HUES6 (cell line): ENCODE data around the gene TAF8.

Source experiments
- H3K27ac ChIP-seq: 2 replicates; pipeline ENCODE4 v1.7.0; 2013; ENCODE audit warnings: low read depth, mild to moderate bottlenecking, low read length, inconsistent platforms
- H3K27me3 ChIP-seq: 2 replicates; pipeline ENCODE4 v1.6.1; 2013; ENCODE audit warnings: low read length; ENCODE audit not compliant: control insufficient read depth, insufficient read depth
- H3K36me3 ChIP-seq: 2 replicates; pipeline ENCODE4 v1.6.1; 2013; ENCODE audit warnings: low read length; ENCODE audit not compliant: control insufficient read depth, insufficient read depth
- H3K4me1 ChIP-seq: 2 replicates; pipeline ENCODE4 v1.6.1; 2013; ENCODE audit warnings: low read length; ENCODE audit not compliant: control insufficient read depth, insufficient read depth
- H3K4me3 ChIP-seq: 2 replicates; pipeline ENCODE4 v1.5.1; 2013; ENCODE audit warnings: low read depth, low read length
- H3K9ac ChIP-seq: one replicate; pipeline ENCODE4 v1.6.1; 2013; ENCODE audit warnings: mild to moderate bottlenecking, low read length
- H3K9me3 ChIP-seq: 2 replicates; pipeline ENCODE4 v1.6.1; 2013; ENCODE audit warnings: low read depth, low read length; ENCODE audit not compliant: control insufficient read depth, insufficient read depth

The TAF8 gene

DNA sequence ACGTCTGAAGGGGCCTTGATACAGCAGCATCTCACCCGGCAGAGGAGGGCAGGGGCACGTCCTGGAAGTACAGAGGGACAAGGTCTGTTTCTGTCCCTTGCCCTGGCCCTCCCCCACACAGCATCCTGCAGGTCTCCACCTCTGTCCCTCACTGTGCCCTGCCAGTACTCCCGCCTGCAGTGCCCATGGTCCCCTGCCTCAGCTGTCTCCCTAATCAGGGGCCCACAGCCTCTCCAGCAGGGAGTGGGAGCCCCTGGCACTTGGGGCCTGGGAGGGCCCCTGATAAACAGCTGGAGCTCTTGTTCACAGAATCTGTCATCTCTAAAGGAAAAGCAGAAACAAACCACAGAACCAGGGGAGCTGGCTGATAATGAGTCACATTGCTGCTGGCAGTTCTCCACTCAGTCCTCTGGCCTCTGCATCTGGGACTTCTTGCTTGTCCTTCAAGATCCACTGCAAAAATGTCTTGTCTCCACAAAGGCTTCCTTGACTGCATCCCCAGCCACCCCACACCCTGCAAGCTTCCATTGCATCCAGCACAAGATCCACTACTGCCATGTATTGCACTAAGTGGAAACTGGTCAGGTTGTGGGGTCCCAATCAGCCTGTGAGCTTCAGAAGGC lies 33.2 kb upstream of the TAF8 start:
- Histone ChIP-seq H3K9ac (no peak overlapping the region), H3K4me1 (0 out of 2 replicates have a peak, but pooled peaks cover 1% of the 10 kb centered on the region), H3K27ac (no peak overlapping the region), H3K27me3 (no peaks in the 10 kb centered on the region), H3K36me3 (no peaks in the 10 kb centered on the region), H3K4me3 (no peak overlapping the region), H3K9me3 (no peaks in the 10 kb centered on the region)

- no peak overlapping the region for H3K9ac ChIP-seq
These were observed 29.4 kb upstream of the TAF8 start for GRCh38 chr6:42020967-42021366.

GRCh38 chr6:42021847-42022754 lies 28.2 kb upstream of the TAF8 start:
- no peak overlapping the region for H3K4me3 ChIP-seq
- no peak overlapping the region for H3K27ac ChIP-seq
- H3K9ac ChIP-seq: no peak overlapping the region

More at GRCh38 chr6:42020967-42021366, 29.4 kb upstream of the TAF8 start:
- no peak overlapping the region for H3K27ac ChIP-seq
- H3K9me3 ChIP-seq: no peaks in the 10 kb centered on the region
- H3K4me1 ChIP-seq: peaks cover 11% of the 10 kb centered on the region
- no peaks in the 10 kb centered on the region for H3K27me3 ChIP-seq
- H3K36me3 ChIP-seq: no peaks in the 10 kb centered on the region
- H3K4me3 ChIP-seq: no peak overlapping the region

DNA sequence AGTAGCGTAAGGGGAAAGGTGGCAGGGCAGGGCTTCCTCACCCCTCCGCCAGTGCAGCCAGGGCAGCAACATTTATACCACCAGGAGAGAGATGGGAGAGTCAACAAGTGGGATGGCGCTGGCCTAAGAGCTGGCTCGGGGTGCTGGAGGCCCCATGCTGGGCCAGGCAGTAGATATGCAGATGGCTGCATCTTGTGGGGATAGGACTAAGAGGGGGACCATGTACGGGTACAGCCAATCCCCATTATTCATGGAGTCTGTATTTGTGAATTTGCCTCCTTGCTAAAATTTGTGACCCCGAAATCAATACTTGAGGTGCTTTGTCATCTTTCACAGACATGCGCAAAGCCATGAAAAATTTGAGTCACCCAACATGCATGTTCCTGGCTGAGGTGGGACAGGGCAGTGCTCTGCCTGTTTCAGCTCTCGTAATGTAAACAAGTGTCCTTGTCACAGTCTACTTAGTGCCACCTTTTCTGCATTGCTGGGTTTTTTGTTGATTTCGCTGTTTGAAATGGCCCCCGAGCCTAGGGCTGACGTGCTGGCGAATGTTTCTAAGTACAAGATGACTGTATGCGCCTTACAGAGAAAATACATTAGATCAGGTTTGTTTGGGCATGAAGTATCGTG lies 27.5 kb upstream of the TAF8 start:
- Histone ChIP-seq H3K36me3 (no peaks in the 10 kb centered on the region), H3K4me1 (peaks cover 11% of the 10 kb centered on the region), H3K27me3 (no peaks in the 10 kb centered on the region), H3K27ac (no peak overlapping the region), H3K9me3 (no peaks in the 10 kb centered on the region), H3K9ac (peak overlapping the region; percentile 19), H3K4me3 (no peak overlapping the region)

More at GRCh38 chr6:42021847-42022754, 28.2 kb upstream of the TAF8 start:
- no peaks in the 10 kb centered on the region for H3K27me3 ChIP-seq
- H3K4me1 ChIP-seq: peaks cover 11% of the 10 kb centered on the region
- no peaks in the 10 kb centered on the region for H3K36me3 ChIP-seq
- no peaks in the 10 kb centered on the region for H3K9me3 ChIP-seq

DNA sequence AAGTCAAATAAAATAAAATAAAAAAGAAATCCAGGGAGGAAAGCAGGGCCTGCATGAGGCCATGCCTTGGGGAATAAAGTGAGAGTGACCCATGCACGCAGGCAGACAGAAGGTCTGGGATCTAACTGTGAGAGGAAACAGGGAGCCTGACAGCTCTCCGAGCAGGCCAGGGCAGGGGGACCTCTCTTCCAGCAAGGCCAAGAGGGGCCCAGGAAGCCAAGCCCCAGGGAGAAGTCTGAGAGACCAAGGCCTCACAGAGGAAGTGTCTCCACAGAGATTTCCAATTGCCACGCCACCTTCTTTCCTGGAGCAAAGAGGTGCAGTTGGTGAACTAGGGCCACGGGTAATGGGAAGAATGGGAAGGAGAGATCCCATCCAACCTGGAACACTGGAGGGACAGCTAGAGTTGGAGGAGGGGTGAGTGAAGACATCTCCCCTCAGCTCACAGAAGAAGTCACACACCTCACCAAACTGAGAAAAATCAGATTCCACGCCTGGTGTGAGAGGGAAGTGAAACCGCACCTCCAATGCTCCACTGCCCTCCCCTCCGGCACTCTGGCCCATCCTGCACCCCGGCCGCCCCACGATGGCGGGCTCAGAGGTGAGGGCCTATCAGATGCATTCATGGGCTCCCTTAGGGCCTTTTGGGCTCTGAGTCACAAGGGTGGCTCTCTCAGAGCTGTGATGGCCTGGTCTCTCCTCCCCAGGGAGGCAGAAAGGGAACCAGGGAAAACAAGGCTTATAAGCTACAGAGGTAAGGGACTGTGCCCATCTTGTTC lies 25.1 kb upstream of the TAF8 start:
- Histone ChIP-seq H3K4me1 (peaks cover 22% of the 10 kb centered on the region), H3K9ac (no peak overlapping the region)

DNA sequence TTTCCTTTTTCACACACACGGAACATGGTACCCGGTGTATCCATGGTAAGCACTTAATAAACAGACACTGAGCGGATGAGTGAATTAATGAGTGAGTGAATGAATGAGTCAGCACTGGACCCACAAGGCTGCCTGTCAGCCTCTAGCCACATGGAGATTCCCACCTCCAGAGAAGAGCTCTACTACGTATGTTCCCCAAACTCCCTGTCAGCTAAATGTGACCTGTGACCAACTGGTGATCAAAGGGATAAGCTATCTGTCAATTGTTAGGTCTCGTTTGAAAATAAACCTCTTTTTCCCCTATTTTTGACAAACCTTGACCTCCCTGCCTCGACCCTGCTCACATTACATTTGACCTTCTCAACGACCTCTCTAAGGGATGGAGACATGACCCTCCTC lies 24.5 kb upstream of the TAF8 start:
- Histone ChIP-seq H3K27ac (no peak overlapping the region), H3K36me3 (no peaks in the 10 kb centered on the region), H3K27me3 (no peaks in the 10 kb centered on the region), H3K4me1 (peaks cover 24% of the 10 kb centered on the region), H3K4me3 (no peak overlapping the region), H3K9me3 (no peaks in the 10 kb centered on the region), H3K9ac (no peak overlapping the region)

More for the DNA sequence above, 25.1 kb upstream of the TAF8 start:
- Histone ChIP-seq H3K27me3 (no peaks in the 10 kb centered on the region), H3K4me3 (no peak overlapping the region), H3K27ac (no peak overlapping the region), H3K9me3 (no peaks in the 10 kb centered on the region), H3K36me3 (no peaks in the 10 kb centered on the region)

DNA sequence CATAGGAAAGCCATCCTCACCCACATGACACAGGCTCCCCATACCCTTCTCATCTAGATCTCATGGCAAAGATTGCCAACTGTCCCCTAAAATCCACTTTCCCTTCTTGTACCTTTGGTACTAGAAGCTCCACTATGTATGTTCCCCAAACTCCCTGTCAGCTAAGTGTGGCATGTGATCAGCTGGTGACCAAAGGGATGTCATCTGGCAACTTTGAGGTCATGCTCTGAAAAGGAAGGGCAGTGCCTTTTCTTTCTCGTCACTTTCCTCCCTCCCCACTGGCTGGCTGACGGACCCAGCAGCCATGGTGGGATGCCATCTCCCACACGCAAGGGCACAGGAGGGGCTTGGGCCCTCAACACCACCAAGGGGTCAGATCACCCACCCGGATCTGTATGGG lies 23.8 kb upstream of the TAF8 start:
- no peak overlapping the region for H3K4me3 ChIP-seq
- H3K4me1 ChIP-seq: peaks cover 31% of the 10 kb centered on the region
- H3K36me3 ChIP-seq: no peaks in the 10 kb centered on the region
- no peaks in the 10 kb centered on the region for H3K9me3 ChIP-seq
- H3K9ac ChIP-seq: no peak overlapping the region
- H3K27ac ChIP-seq: no peak overlapping the region
- no peaks in the 10 kb centered on the region for H3K27me3 ChIP-seq

- no peaks in the 10 kb centered on the region for H3K36me3 ChIP-seq
- H3K9ac ChIP-seq: peak overlapping the region; percentile 61
- peaks cover 20% of the 10 kb centered on the region for H3K4me1 ChIP-seq
- H3K4me3 ChIP-seq: no peak overlapping the region
- H3K27me3 ChIP-seq: no peaks in the 10 kb centered on the region
- no peaks in the 10 kb centered on the region for H3K9me3 ChIP-seq
- H3K27ac ChIP-seq: no peak overlapping the region
These were observed 21.9 kb upstream of the TAF8 start for GRCh38 chr6:42028234-42029061.

DNA sequence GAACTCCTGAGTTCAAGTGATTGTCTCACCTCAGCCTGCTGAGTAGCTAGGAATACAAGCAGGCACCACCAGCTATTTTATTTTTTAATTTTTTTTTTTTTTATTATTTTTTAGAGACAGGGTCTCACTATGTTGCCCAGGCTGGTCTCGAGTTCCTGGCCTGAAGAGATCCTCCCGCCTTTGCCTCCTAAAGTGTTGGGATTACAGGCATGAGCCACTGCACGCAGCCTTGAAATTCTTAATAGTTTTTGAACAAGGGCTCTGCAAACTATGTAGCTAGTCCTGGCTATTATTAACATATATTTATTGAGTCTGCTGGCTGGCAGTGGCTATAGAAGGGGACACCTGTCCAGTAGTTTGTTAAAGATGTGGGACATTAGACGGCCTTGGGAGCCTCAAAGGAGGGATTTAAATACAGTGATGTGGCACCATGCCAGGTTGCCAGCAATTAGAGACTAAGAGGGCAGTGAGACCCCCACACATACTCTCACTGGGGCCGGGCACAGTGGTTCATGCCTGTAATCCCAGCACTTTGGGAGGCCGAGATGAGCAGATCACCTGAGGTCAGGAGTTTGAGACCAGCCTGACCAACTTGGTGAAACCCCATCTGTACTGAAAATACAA lies 21.1 kb upstream of the TAF8 start:
- Histone ChIP-seq H3K36me3 (no peaks in the 10 kb centered on the region), H3K4me1 (peaks cover 20% of the 10 kb centered on the region), H3K9ac (peak overlapping the region; percentile 31), H3K27me3 (no peaks in the 10 kb centered on the region), H3K4me3 (no peak overlapping the region), H3K9me3 (no peaks in the 10 kb centered on the region), H3K27ac (no peak overlapping the region)

DNA sequence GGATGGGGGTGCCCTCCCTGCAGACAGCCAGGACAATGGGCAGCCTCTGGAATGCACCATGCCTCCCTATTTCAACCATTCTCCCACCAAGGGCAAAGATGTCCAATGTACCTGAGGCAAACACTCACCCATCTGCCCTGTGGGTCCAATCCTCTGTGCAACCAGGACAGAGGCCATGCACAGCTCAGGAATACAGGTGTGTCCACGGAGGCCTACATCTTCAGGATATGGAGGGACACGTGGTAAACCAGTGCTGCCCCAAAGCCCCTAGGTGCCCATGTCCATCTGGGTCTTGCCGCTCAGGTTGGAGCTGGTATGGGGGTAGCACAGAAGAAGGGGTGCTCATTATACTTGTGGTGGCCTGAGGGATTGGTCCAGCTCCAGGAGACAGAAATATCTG lies 20.4 kb upstream of the TAF8 start:
- Histone ChIP-seq H3K27ac (no peak overlapping the region), H3K4me1 (peaks cover 20% of the 10 kb centered on the region), H3K9ac (no peak overlapping the region)

More for the DNA sequence above, 20.4 kb upstream of the TAF8 start:
- Histone ChIP-seq H3K36me3 (no peaks in the 10 kb centered on the region), H3K9me3 (no peaks in the 10 kb centered on the region), H3K4me3 (no peak overlapping the region), H3K27me3 (no peaks in the 10 kb centered on the region)
